H9 (cell line): ENCODE measurements around the gene TRAF7. TPM values are rescaled to one million over a fixed set of nuclear protein-coding genes. Genes with fewer than 3 reads are reported as not detected.

Experiments used
- DNase-seq: peaks from one replicate; pipeline ENCODE4 v3.0.0-alpha.2; 2017
- H2AFZ ChIP-seq: one replicate; pipeline ENCODE4 v1.6.1; 2013; ENCODE audit warnings: mild to moderate bottlenecking, low read length, control low read depth, moderate library complexity
- H2AK5ac ChIP-seq: 2 replicates; pipeline ENCODE4 v1.6.1; 2013; ENCODE audit warnings: low read length, control low read depth, mixed read lengths; ENCODE audit not compliant: insufficient read length
- H2BK120ac ChIP-seq: one replicate; pipeline ENCODE4 v1.6.1; 2013; ENCODE audit warnings: low read depth, mild to moderate bottlenecking, low read length, control low read depth, inconsistent platforms; ENCODE audit not compliant: poor library complexity, severe bottlenecking
- H2BK12ac ChIP-seq: 2 replicates; pipeline ENCODE4 v1.6.1; 2013; ENCODE audit warnings: low read length, control low read depth, mixed read lengths, low read depth; ENCODE audit not compliant: insufficient read length
- H2BK15ac ChIP-seq: 2 replicates; pipeline ENCODE4 v1.6.1; 2013; ENCODE audit warnings: low read depth, low read length, control low read depth
- H2BK20ac ChIP-seq: one replicate; pipeline ENCODE4 v1.6.1; 2013; ENCODE audit warnings: low read depth, mild to moderate bottlenecking, low read length, control low read depth, inconsistent platforms; ENCODE audit not compliant: poor library complexity, severe bottlenecking
- H2BK5ac ChIP-seq: 2 replicates; pipeline ENCODE4 v1.6.1; 2013; ENCODE audit warnings: low read length, control low read depth, mixed read lengths; ENCODE audit not compliant: insufficient read length
- H3K14ac ChIP-seq: 2 replicates; pipeline ENCODE4 v1.6.1; 2013; ENCODE audit warnings: low read length, control low read depth; ENCODE audit not compliant: insufficient read depth
- H3K18ac ChIP-seq: 2 replicates; pipeline ENCODE4 v1.6.1; 2013; ENCODE audit warnings: low read depth, mild to moderate bottlenecking, mixed read lengths, low read length, control low read depth; ENCODE audit not compliant: insufficient read length
- H3K23ac ChIP-seq: 2 replicates; pipeline ENCODE4 v1.6.1; 2013; ENCODE audit warnings: low read length, control low read depth, mixed read lengths, low read depth; ENCODE audit not compliant: insufficient read length
- H3K23me2 ChIP-seq: 2 replicates; pipeline ENCODE4 v1.6.1; 2013; ENCODE audit warnings: low read depth, mild to moderate bottlenecking, mixed read lengths, low read length, control low read depth; ENCODE audit not compliant: insufficient read length, poor library complexity, severe bottlenecking
- H3K27ac ChIP-seq: 2 replicates; pipeline ENCODE4 v1.5.1; 2013; ENCODE audit warnings: low read length, control low read depth, mixed read lengths, low read depth; ENCODE audit not compliant: insufficient read length
- H3K27me3 ChIP-seq: 2 replicates; pipeline ENCODE4 v1.6.1; 2013; ENCODE audit warnings: low read length, control low read depth, inconsistent platforms; ENCODE audit not compliant: insufficient read depth
- H3K4ac ChIP-seq: 2 replicates; pipeline ENCODE4 v1.6.1; 2013; ENCODE audit warnings: low read depth, mild to moderate bottlenecking, control low read depth, inconsistent platforms, low read length, moderate library complexity
- H3K4me1 ChIP-seq: 2 replicates; pipeline ENCODE4 v1.6.1; 2013; ENCODE audit warnings: low read length, control low read depth, inconsistent platforms; ENCODE audit not compliant: insufficient read depth
- H3K4me2 ChIP-seq: 2 replicates; pipeline ENCODE4 v1.6.1; 2013; ENCODE audit warnings: low read length, control low read depth, mixed read lengths; ENCODE audit not compliant: insufficient read length, insufficient read depth
- H3K56ac ChIP-seq: 2 replicates; pipeline ENCODE4 v1.6.1; 2013; ENCODE audit warnings: low read depth, mild to moderate bottlenecking, mixed read lengths, low read length, control low read depth; ENCODE audit not compliant: insufficient read length
- H3K79me1 ChIP-seq: 2 replicates; pipeline ENCODE4 v1.6.1; 2013; ENCODE audit warnings: low read depth, mild to moderate bottlenecking, moderate library complexity, low read length, control low read depth, inconsistent platforms; ENCODE audit not compliant: insufficient read depth, poor library complexity, severe bottlenecking
- H3K79me2 ChIP-seq: 2 replicates; pipeline ENCODE4 v1.6.1; 2013; ENCODE audit warnings: low read length, control low read depth, inconsistent platforms; ENCODE audit not compliant: insufficient read depth
- H3K9ac ChIP-seq: 2 replicates; pipeline ENCODE4 v1.6.1; 2013; ENCODE audit warnings: low read length, control low read depth, mixed read lengths; ENCODE audit not compliant: insufficient read length; ENCODE audit errors: extremely low read depth
- H3K9me3 ChIP-seq: one replicate; pipeline ENCODE4 v1.6.1; 2013; ENCODE audit warnings: low read depth, low read length, inconsistent platforms; ENCODE audit not compliant: control insufficient read depth
- H3T11ph ChIP-seq: one replicate; pipeline ENCODE4 v1.6.1; 2013; ENCODE audit warnings: mild to moderate bottlenecking, low read length, control low read depth, inconsistent platforms
- H4K20me1 ChIP-seq: one replicate; pipeline ENCODE4 v1.6.1; 2013; ENCODE audit not compliant: control insufficient read depth, insufficient read length, insufficient read depth
- H4K5ac ChIP-seq: 2 replicates; pipeline ENCODE4 v1.6.1; 2013; ENCODE audit warnings: low read depth, mild to moderate bottlenecking, mixed read lengths, low read length, control low read depth; ENCODE audit not compliant: insufficient read length
- H4K8ac ChIP-seq: replicated peaks from 2 replicates; pipeline ENCODE4 v1.6.1; 2013; ENCODE audit warnings: low read length, control low read depth, mixed read lengths, low read depth; ENCODE audit not compliant: insufficient read length
- H4K91ac ChIP-seq: 2 replicates; pipeline ENCODE4 v1.6.1; 2013; ENCODE audit warnings: low read depth, mild to moderate bottlenecking, moderate library complexity, mixed read lengths, low read length, control low read depth; ENCODE audit not compliant: insufficient read length
- H3K27ac Mint-ChIP-seq, 3 experiments: 2 replicates in 2 of 3; 3 replicates in 1 of 3; pipeline ENCODE4 v1.8.0; 2020 to 2021; ENCODE audit warnings: mixed read lengths in 3 of 3, mild to moderate bottlenecking in 1 of 3, moderate library complexity in 1 of 3
- H3K27me3 Mint-ChIP-seq: 2 replicates; pipeline ENCODE4 v1.8.0; 2021; ENCODE audit warnings: low read depth, mild to moderate bottlenecking, moderate library complexity, mixed read lengths
- H3K36me3 Mint-ChIP-seq, 3 experiments: 2 replicates in 2 of 3; 3 replicates in 1 of 3; pipeline ENCODE4 v1.8.0; 2020 to 2021; ENCODE audit warnings: low read depth in 3 of 3, mixed read lengths in 3 of 3; ENCODE audit not compliant: insufficient read depth in 1 of 3
- H3K4me1 Mint-ChIP-seq, 2 experiments: 2 replicates each; pipeline ENCODE4 v1.8.0; 2020; ENCODE audit warnings: mixed read lengths in 2 of 2
- H3K4me3 Mint-ChIP-seq, 2 experiments: 2 replicates in 1 of 2; 3 replicates in 1 of 2; pipeline ENCODE4 v1.8.0; 2020 to 2021; ENCODE audit warnings: mild to moderate bottlenecking in 2 of 2, mixed read lengths in 2 of 2, moderate library complexity in 1 of 2
- H3K9me3 Mint-ChIP-seq, 2 experiments: 2 replicates in 1 of 2; 3 replicates in 1 of 2; pipeline ENCODE4 v1.8.0; 2020; ENCODE audit warnings: mild to moderate bottlenecking in 2 of 2, mixed read lengths in 2 of 2, moderate library complexity in 1 of 2
- WGBS: extraction: QIAGEN DNeasy Blood & Tissue Kit; methylation state at CpG from one replicate; pipeline ENCODE4 v1.1.7; 2013; ENCODE audit warnings: missing lambda C conversion rate, low lambda C conversion rate, mixed read lengths; ENCODE audit not compliant: insufficient read length; ENCODE audit errors: extremely low coverage; 5-methylcytosine and 5-hydroxymethylcytosine counted together
- total RNA-seq: library from RNA; stranded (reverse); gene quantifications from 2 replicates; pipeline ENCODE4 v1.2.1, GENCODE V29; 2021
- TF ChIP-seq, protein P1 (sequence below): fragments of 200-600 bp; sonication (generic); conservative IDR thresholded peaks from 3 replicates; pipeline ENCODE4 v1.8.0; 2021; ENCODE audit warnings: antibody characterized with exemption, mild to moderate bottlenecking

The TRAF7 gene
- total RNA-seq, 1 experiment from 2014 or later, result 108 TPM

GRCh38 chr16:2177561-2177960, 22.0 kb downstream of the TRAF7 start:
- H3K23ac ChIP-seq, result no peak overlapping the region
- H4K5ac ChIP-seq, result no peak overlapping the region
- Mint-ChIP-seq H3K36me3 (peaks cover 11 to 43% (median 40%) of the 10 kb centered on the region in 3 experiments), H3K9me3 (no peaks in the 10 kb centered on the region), H3K27ac (0 out of 7 replicates have a peak overlapping the region, but pooled peaks of 1 of the 3 experiments have one; percentile 65), H3K4me1 (peaks cover 3 to 7% of the 10 kb centered on the region in 2 experiments), H3K4me3 (peak overlapping the region in 1 of 2 experiments; percentile 40; a peak in 1 of 5 replicates), H3K27me3 (no peaks in the 10 kb centered on the region)
- no peak overlapping the region for H2AFZ ChIP-seq
- no peak overlapping the region for H3K4me2 ChIP-seq
- no peak overlapping the region for H2BK5ac ChIP-seq
- H3K27ac ChIP-seq, result no peak overlapping the region
- no peak overlapping the region for H3K14ac ChIP-seq
- peaks cover 4% of the 10 kb centered on the region for H3K23me2 ChIP-seq
- H4K20me1 ChIP-seq, result no peaks in the 10 kb centered on the region
- no CpG with 5 or more reads among the region's 20 CpGs for WGBS
- no peaks in the 10 kb centered on the region for H3K4me1 ChIP-seq
- DNase-seq, result no peak
- no peak overlapping the region for H3K4ac ChIP-seq
- H3T11ph ChIP-seq, result no peak overlapping the region
- H2BK15ac ChIP-seq, result no peak overlapping the region
- H2BK12ac ChIP-seq, result no peak overlapping the region
- no peak overlapping the region for H3K56ac ChIP-seq
- H2AK5ac ChIP-seq, result no peak overlapping the region
- no peak overlapping the region for H3K9ac ChIP-seq
- no peaks in the 10 kb centered on the region for H3K79me1 ChIP-seq
- H3K79me2 ChIP-seq, result no peaks in the 10 kb centered on the region
- no peaks in the 10 kb centered on the region for H3K27me3 ChIP-seq
- TF ChIP-seq, protein P1, sequence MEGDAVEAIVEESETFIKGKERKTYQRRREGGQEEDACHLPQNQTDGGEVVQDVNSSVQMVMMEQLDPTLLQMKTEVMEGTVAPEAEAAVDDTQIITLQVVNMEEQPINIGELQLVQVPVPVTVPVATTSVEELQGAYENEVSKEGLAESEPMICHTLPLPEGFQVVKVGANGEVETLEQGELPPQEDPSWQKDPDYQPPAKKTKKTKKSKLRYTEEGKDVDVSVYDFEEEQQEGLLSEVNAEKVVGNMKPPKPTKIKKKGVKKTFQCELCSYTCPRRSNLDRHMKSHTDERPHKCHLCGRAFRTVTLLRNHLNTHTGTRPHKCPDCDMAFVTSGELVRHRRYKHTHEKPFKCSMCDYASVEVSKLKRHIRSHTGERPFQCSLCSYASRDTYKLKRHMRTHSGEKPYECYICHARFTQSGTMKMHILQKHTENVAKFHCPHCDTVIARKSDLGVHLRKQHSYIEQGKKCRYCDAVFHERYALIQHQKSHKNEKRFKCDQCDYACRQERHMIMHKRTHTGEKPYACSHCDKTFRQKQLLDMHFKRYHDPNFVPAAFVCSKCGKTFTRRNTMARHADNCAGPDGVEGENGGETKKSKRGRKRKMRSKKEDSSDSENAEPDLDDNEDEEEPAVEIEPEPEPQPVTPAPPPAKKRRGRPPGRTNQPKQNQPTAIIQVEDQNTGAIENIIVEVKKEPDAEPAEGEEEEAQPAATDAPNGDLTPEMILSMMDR, result no peak
- no peak overlapping the region for H2BK20ac ChIP-seq
- no peak overlapping the region for H4K91ac ChIP-seq
- H4K8ac ChIP-seq, result no peak overlapping the region
- no peak overlapping the region for H2BK120ac ChIP-seq
- H3K18ac ChIP-seq, result no peak overlapping the region
- no peaks in the 10 kb centered on the region for H3K9me3 ChIP-seq
